H1 (cell line): ENCODE data around the gene SHROOM4. TPM values are rescaled to one million over a fixed set of nuclear protein-coding genes. Genes with fewer than 3 reads are reported as not detected.

Source experiments
- ASH2L ChIP-seq: fragments of 200-600, 300-600 bp; sonication (generic); IDR thresholded peaks from one replicate; pipeline ENCODE4 v1.7.1; 2017; ENCODE audit warnings: low read length
- EGR1 ChIP-seq: IDR thresholded peaks from 2 replicates; pipeline ENCODE4 v1.6.1; 2011; ENCODE audit warnings: low read depth, low read length, borderline replicate concordance
- NRF1 ChIP-seq: IDR thresholded peaks from 2 replicates; pipeline ENCODE4 v1.6.1; 2011; ENCODE audit warnings: mild to moderate bottlenecking, low read depth, low read length, improper control_type of control experiment
- POLR2A ChIP-seq, 2 experiments: IDR thresholded peaks; 1 replicate in 1 of 2; 2 replicates in 1 of 2; pipeline ENCODE4 v1.6.1; 2011; ENCODE audit warnings: low read depth in 2 of 2, low read length in 2 of 2, mild to moderate bottlenecking in 2 of 2; ENCODE audit errors: control extremely low read depth in 1 of 2
- TAF1 ChIP-seq: IDR thresholded peaks from 2 replicates; pipeline ENCODE4 v1.6.1; 2011; ENCODE audit warnings: mild to moderate bottlenecking, low read depth, low read length
- TEAD4 ChIP-seq: IDR thresholded peaks from 2 replicates; pipeline ENCODE4 v1.6.1; 2012; ENCODE audit warnings: low read depth, low read length, inconsistent platforms, mixed read lengths
- polyA plus RNA-seq, 7 experiments: library from polyadenylated mRNA; depleted of rRNA in 3 of 7; stranded (reverse) in 5 of 7; unstranded in 2 of 7; fragments of >200 nt in 5 of 7; fragments of 200-250 nt in 2 of 7; gene quantifications; 1 replicate in 5 of 7; 2 replicates in 1 of 7; 4 replicates in 1 of 7; pipeline versions ENCODE4 v1.2.1 to v1.2.3, GENCODE V29; 2011 to 2013; ENCODE audit warnings: missing spikeins in 2 of 7, mixed read lengths in 2 of 7
- total RNA-seq: library from RNA; stranded (reverse); fragmentation: NEBNext Ultra II Directional; extraction: Animal tissue kit (Norgen Biotek cat#: 25700); gene quantifications from 2 replicates; pipeline ENCODE4 v1.2.1, GENCODE V29; 2021
- TF ChIP-seq, protein P1 (sequence below): fragments of 300-600 bp; sonication (generic); IDR thresholded peaks from 2 replicates; pipeline ENCODE4 v1.7.1; 2012; ENCODE audit warnings: low read length, moderate library complexity, mild to moderate bottlenecking, inconsistent platforms; ENCODE audit not compliant: insufficient replicate concordance
- TF ChIP-seq, protein P2 (sequence below): IDR thresholded peaks from 2 replicates; pipeline ENCODE4 v1.6.1; 2012; ENCODE audit warnings: inconsistent platforms

SHROOM4 gene
- total and polyA plus RNA-seq, 2 of the 8 experiments (the other 6 are each of a cell fraction or from before 2014, with no cell fraction given), result 1.6 to 5.6 TPM

DNA sequence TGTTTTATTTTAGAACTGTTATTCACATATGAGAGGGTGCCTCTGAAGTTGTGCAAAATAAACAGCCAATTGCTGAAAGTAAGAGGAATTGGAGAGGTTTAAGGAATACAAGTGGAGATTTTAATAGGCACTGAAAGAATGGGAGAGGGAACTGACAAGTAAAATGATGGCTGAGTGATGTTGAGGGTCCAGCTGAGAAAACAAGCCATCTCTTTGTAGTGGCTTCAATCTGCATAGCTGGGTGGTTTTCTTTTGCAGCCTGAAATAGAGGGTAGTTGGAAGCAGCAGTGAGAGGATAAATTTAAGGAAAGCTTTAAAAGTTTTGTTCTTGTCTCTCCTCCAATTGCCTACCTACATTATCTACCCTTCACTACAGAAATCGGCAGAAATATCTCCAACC lies 236.7 kb downstream of the SHROOM4 start (continued):
- TF ChIP-seq TAF1 (no peak), ASH2L (no peak), NRF1 (no peak), EGR1 (no peak), POLR2A (IDR thresholded peaks at IDR 0.05; ENCODE audit: control extremely low read depth in 1 of 2, low read depth in 2 of 2, low read length in 2 of 2) (no peak), TEAD4 (no peak)
- TF ChIP-seq, protein P1, sequence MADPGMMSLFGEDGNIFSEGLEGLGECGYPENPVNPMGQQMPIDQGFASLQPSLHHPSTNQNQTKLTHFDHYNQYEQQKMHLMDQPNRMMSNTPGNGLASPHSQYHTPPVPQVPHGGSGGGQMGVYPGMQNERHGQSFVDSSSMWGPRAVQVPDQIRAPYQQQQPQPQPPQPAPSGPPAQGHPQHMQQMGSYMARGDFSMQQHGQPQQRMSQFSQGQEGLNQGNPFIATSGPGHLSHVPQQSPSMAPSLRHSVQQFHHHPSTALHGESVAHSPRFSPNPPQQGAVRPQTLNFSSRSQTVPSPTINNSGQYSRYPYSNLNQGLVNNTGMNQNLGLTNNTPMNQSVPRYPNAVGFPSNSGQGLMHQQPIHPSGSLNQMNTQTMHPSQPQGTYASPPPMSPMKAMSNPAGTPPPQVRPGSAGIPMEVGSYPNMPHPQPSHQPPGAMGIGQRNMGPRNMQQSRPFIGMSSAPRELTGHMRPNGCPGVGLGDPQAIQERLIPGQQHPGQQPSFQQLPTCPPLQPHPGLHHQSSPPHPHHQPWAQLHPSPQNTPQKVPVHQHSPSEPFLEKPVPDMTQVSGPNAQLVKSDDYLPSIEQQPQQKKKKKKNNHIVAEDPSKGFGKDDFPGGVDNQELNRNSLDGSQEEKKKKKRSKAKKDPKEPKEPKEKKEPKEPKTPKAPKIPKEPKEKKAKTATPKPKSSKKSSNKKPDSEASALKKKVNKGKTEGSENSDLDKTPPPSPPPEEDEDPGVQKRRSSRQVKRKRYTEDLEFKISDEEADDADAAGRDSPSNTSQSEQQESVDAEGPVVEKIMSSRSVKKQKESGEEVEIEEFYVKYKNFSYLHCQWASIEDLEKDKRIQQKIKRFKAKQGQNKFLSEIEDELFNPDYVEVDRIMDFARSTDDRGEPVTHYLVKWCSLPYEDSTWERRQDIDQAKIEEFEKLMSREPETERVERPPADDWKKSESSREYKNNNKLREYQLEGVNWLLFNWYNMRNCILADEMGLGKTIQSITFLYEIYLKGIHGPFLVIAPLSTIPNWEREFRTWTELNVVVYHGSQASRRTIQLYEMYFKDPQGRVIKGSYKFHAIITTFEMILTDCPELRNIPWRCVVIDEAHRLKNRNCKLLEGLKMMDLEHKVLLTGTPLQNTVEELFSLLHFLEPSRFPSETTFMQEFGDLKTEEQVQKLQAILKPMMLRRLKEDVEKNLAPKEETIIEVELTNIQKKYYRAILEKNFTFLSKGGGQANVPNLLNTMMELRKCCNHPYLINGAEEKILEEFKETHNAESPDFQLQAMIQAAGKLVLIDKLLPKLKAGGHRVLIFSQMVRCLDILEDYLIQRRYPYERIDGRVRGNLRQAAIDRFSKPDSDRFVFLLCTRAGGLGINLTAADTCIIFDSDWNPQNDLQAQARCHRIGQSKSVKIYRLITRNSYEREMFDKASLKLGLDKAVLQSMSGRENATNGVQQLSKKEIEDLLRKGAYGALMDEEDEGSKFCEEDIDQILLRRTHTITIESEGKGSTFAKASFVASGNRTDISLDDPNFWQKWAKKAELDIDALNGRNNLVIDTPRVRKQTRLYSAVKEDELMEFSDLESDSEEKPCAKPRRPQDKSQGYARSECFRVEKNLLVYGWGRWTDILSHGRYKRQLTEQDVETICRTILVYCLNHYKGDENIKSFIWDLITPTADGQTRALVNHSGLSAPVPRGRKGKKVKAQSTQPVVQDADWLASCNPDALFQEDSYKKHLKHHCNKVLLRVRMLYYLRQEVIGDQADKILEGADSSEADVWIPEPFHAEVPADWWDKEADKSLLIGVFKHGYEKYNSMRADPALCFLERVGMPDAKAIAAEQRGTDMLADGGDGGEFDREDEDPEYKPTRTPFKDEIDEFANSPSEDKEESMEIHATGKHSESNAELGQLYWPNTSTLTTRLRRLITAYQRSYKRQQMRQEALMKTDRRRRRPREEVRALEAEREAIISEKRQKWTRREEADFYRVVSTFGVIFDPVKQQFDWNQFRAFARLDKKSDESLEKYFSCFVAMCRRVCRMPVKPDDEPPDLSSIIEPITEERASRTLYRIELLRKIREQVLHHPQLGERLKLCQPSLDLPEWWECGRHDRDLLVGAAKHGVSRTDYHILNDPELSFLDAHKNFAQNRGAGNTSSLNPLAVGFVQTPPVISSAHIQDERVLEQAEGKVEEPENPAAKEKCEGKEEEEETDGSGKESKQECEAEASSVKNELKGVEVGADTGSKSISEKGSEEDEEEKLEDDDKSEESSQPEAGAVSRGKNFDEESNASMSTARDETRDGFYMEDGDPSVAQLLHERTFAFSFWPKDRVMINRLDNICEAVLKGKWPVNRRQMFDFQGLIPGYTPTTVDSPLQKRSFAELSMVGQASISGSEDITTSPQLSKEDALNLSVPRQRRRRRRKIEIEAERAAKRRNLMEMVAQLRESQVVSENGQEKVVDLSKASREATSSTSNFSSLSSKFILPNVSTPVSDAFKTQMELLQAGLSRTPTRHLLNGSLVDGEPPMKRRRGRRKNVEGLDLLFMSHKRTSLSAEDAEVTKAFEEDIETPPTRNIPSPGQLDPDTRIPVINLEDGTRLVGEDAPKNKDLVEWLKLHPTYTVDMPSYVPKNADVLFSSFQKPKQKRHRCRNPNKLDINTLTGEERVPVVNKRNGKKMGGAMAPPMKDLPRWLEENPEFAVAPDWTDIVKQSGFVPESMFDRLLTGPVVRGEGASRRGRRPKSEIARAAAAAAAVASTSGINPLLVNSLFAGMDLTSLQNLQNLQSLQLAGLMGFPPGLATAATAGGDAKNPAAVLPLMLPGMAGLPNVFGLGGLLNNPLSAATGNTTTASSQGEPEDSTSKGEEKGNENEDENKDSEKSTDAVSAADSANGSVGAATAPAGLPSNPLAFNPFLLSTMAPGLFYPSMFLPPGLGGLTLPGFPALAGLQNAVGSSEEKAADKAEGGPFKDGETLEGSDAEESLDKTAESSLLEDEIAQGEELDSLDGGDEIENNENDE, result no peak
- TF ChIP-seq, protein P2, sequence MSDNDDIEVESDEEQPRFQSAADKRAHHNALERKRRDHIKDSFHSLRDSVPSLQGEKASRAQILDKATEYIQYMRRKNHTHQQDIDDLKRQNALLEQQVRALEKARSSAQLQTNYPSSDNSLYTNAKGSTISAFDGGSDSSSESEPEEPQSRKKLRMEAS, result no peak
